Astrocyte of the cerebellum (primary cell): ENCODE data around the gene KIF2A.

Source experiments
- DNase-seq: peaks from one replicate; pipeline ENCODE4 v3.0.0-alpha.2; 2011; ENCODE audit warnings: low read depth
- H3K4me3 ChIP-seq: 2 replicates; pipeline ENCODE4 v1.5.1; 2011; ENCODE audit warnings: mild to moderate bottlenecking, low read depth, low read length, moderate library complexity
- in situ Hi-C: cut with HindIII; loops from 2 replicates; pipeline ENCODE4 v1.10.0; 2017; ENCODE audit warnings: low sequenced_read_pairs
- TF ChIP-seq, protein P1 (sequence below): IDR thresholded peaks from 2 replicates; pipeline ENCODE4 v1.5.1; 2012; ENCODE audit warnings: low read length, low read depth, moderate library complexity, mild to moderate bottlenecking; ENCODE audit errors: missing control alignments

Gene KIF2A

DNA sequence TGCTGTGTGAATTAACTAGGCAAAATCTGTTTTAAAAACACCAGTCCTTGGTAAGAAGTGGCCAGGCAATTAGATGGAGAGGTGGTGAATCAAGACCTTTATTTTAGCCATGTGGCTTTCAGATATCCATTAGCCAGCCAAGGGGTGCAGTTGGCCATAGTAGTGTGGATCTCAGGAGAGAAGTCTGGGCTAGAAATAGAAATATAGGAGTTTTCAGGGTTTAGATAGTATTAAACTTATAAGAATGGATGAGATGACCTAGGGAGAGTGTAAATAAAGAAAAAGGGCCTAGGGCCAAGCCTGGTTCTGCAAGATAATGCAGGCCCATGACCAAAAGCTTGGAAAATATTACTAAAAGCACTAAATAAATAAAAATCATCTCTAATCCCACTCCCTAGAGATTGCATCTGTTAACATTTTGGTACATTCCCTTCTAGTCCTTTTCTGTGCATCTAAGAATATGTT is 40.3 kb upstream of the KIF2A start:
- TF ChIP-seq, protein P1, sequence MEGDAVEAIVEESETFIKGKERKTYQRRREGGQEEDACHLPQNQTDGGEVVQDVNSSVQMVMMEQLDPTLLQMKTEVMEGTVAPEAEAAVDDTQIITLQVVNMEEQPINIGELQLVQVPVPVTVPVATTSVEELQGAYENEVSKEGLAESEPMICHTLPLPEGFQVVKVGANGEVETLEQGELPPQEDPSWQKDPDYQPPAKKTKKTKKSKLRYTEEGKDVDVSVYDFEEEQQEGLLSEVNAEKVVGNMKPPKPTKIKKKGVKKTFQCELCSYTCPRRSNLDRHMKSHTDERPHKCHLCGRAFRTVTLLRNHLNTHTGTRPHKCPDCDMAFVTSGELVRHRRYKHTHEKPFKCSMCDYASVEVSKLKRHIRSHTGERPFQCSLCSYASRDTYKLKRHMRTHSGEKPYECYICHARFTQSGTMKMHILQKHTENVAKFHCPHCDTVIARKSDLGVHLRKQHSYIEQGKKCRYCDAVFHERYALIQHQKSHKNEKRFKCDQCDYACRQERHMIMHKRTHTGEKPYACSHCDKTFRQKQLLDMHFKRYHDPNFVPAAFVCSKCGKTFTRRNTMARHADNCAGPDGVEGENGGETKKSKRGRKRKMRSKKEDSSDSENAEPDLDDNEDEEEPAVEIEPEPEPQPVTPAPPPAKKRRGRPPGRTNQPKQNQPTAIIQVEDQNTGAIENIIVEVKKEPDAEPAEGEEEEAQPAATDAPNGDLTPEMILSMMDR, result no peak
- no peak overlapping the region for H3K4me3 ChIP-seq
- DNase-seq, result no peak
- in situ Hi-C loops, result loop anchor here (5.0 kb wide), 2 partner anchors 62 to 87 kb away; no protein-coding TSS in a partner anchor

DNA sequence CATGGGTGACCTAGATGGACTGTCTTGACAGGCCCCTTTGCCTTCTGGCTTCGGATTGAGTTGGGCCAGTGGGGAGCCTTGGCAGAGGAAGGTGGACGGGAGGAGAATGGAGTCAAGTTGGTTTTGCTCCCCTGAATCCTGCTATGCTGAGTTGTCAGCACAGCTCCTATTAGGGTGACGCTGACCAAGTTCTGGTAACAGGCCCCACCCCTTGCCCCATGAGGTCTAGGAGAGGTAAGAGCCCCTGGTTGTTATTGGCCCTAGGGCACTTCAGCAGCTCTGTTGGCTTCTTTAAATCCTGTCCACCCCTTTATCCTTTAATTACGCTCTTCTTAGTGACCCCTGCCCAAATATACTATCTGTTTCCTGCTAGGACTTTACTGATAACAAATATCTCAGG is 39.4 kb upstream of the KIF2A start:
- TF ChIP-seq, protein P1, result no peak
- no peak for DNase-seq
- no peak overlapping the region for H3K4me3 ChIP-seq
- in situ Hi-C loops, result loop anchor here (5.0 kb wide), 2 partner anchors 61 to 86 kb away; no protein-coding TSS in a partner anchor

DNA sequence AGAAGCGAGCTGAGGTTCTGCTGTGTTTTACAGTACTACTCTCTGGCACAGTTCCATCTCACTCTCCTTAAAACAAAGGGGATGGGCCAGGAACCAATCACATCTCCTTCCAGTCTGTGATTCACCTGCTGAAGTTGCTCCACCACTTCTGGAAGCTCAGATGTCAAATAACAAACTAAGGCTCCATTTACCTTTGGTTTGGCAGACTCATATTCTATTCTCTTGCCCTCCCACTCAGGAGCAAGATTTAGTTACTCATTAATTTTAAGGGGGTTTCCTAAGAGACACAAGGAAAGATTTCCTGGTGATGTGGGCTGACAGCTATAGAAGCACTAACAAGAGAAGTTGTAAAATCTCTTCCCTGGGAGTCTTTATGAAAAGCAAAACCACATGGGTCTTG is 37.8 kb upstream of the KIF2A start:
- TF ChIP-seq, protein P1, result no peak
- in situ Hi-C loops, result loop anchor here (5.0 kb wide), 2 partner anchors 59 to 84 kb away; no protein-coding TSS in a partner anchor
- no peak overlapping the region for H3K4me3 ChIP-seq
- DNase-seq, result no peak

DNA sequence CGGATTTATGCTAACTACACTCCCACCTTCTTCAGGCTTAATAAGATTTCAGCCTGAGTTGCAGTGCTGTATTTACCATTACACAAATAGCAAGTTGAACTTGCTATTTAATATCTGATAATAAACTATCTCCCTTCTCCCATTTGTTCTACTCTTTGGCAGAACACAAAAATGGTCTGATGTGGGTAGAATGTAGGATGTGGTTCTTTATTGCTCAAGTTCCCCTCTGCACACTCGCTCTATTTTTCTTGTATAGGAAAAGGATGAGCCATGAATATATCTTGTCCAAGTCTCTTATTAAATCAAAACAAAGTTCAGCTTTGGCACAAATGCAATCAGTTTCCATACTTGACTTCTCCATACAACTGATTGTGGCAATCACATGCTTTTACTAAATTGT is 37.2 kb upstream of the KIF2A start:
- no peak for DNase-seq
- in situ Hi-C loops, result loop anchor here (5.0 kb wide), 2 partner anchors 59 to 84 kb away; no protein-coding TSS in a partner anchor
- TF ChIP-seq, protein P1, result no peak
- H3K4me3 ChIP-seq, result no peak overlapping the region

DNA sequence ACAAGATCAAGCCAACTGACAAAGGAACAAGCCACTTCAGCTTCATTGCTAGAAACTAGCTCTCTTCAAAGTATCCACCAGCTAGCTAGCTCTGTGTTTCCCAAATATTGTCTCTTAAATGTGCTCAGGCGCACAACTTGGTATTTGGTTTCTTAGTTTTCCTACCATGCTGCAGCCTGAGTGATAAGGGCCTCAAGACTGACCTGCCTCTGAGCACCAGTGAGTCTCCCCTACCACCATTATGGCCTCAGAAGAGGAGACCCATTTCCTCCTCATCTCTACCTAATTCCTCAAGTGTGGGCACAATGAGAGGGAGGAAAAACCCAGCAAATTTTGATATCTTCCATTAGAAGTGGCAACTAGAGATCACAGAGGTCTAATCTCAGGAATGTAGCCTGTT is 34.6 kb upstream of the KIF2A start:
- H3K4me3 ChIP-seq, result no peak overlapping the region
- TF ChIP-seq, protein P1, result no peak
- in situ Hi-C loops, result no loop called here
- DNase-seq, result no peak

DNA sequence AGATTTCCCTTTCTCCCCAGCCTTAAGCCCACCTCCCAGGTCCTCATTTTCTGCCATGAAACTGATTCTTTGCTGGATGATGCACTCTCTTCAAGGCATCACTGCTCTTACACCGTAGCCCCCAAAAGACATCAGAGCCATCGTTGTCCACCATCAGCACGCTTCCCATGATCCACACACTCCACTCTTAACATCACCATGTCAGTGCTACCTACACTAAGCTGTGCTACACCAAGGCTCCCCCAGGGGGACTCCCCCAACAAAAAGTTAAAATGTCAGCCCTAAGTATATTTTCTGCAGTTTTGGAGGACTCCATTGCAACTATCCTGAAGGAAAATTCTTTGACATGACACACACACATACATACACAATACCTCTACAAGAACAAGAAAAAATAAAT is 34.1 kb upstream of the KIF2A start:
- in situ Hi-C loops, result no loop called here
- H3K4me3 ChIP-seq, result no peak overlapping the region
- TF ChIP-seq, protein P1, result no peak
- no peak for DNase-seq
